IMR-90 (cell line): Measurements from ENCODE around the gene CHRM1. TPM values are rescaled to one million over a fixed set of nuclear protein-coding genes. Genes with fewer than 3 reads are reported as not detected.

Experiments
- ATAC-seq: fragments of 200-7000 bp; cut with Tn5 transposase; 2 replicates; pipeline ENCODE4 v1.9.1; 2020; ENCODE audit warnings: low read depth, mild to moderate bottlenecking, moderate library complexity
- BruUV-seq: library from RNA; stranded (reverse); fragments of 400-500 nt; replicated peaks from 2 replicates; lab custom pipeline; 2021; lab: Mats Ljungman, UMichigan
- CTCF ChIA-PET: fragments of 300-600 bp; formaldehyde crosslinking; extraction: SDS; loops from one replicate; lab custom pipeline; 2021; ENCODE audit warnings: antibody characterized with exemption; lab: Yijun Ruan, JAX
- POLR2A ChIA-PET: fragments of 300-600 bp; sonication (Branson Sonifier 250); formaldehyde crosslinking; loops from one replicate; lab custom pipeline; 2022; ENCODE audit warnings: antibody characterized with exemption; ENCODE audit not compliant: unreplicated experiment; lab: Charles Lee
- DNase-seq: peaks from one replicate; pipeline ENCODE4 v3.0.0; 2013
- H2AFZ ChIP-seq: replicated peaks from 2 replicates; pipeline ENCODE3; 2013; ENCODE audit warnings: low read length, mild to moderate bottlenecking; ENCODE audit not compliant: poor library complexity
- H2AK5ac ChIP-seq: 2 replicates; pipeline ENCODE4 v1.6.1; 2013; ENCODE audit warnings: low read depth, low read length, inconsistent platforms
- H2AK9ac ChIP-seq: replicated peaks from 2 replicates; pipeline ENCODE3; 2013; ENCODE audit warnings: mild to moderate bottlenecking, low read depth, low read length, moderate library complexity; ENCODE audit not compliant: poor library complexity
- H2BK120ac ChIP-seq: 2 replicates; pipeline ENCODE4 v1.6.1; 2013; ENCODE audit warnings: low read depth, low read length, inconsistent platforms
- H2BK15ac ChIP-seq: 3 replicates; pipeline ENCODE4 v1.6.1; 2013; ENCODE audit warnings: low read depth, low read length, inconsistent platforms
- H2BK20ac ChIP-seq: 2 replicates; pipeline ENCODE4 v1.6.1; 2013; ENCODE audit warnings: low read depth, mild to moderate bottlenecking, inconsistent platforms, low read length, moderate library complexity
- H2BK5ac ChIP-seq: 2 replicates; pipeline ENCODE4 v1.6.1; 2013; ENCODE audit warnings: mild to moderate bottlenecking, low read depth, low read length, inconsistent platforms; ENCODE audit not compliant: poor library complexity, severe bottlenecking
- H3K14ac ChIP-seq: replicated peaks from 2 replicates; pipeline ENCODE4 v1.6.1; 2013; ENCODE audit warnings: low read depth, low read length, inconsistent platforms
- H3K18ac ChIP-seq: 2 replicates; pipeline ENCODE4 v1.6.1; 2013; ENCODE audit warnings: low read depth, low read length, control low read depth
- H3K23ac ChIP-seq: 2 replicates; pipeline ENCODE4 v1.6.1; 2013; ENCODE audit warnings: low read depth, low read length, inconsistent platforms
- H3K27ac ChIP-seq: 2 replicates; pipeline ENCODE4 v1.5.1; 2013; ENCODE audit warnings: mild to moderate bottlenecking, control low read depth, low read length; ENCODE audit not compliant: insufficient read depth
- H3K27me3 ChIP-seq: 2 replicates; pipeline ENCODE4 v1.6.1; 2013; ENCODE audit warnings: low read length; ENCODE audit not compliant: control insufficient read depth, insufficient read depth
- H3K36me3 ChIP-seq: 2 replicates; pipeline ENCODE4 v1.6.1; 2013; ENCODE audit warnings: low read length, mixed read lengths; ENCODE audit not compliant: control insufficient read depth, insufficient read depth
- H3K4ac ChIP-seq: 2 replicates; pipeline ENCODE4 v1.6.1; 2013; ENCODE audit warnings: low read depth, low read length, inconsistent platforms
- H3K4me1 ChIP-seq: 2 replicates; pipeline ENCODE4 v1.6.1; 2013; ENCODE audit warnings: low read length, mixed read lengths; ENCODE audit not compliant: control insufficient read depth, insufficient read depth
- H3K4me2 ChIP-seq: 2 replicates; pipeline ENCODE4 v1.6.1; 2013; ENCODE audit warnings: low read depth, mild to moderate bottlenecking, control low read depth, low read length, moderate library complexity
- H3K4me3 ChIP-seq: 2 replicates; pipeline ENCODE4 v1.5.1; 2013; ENCODE audit warnings: low read depth, mild to moderate bottlenecking, control low read depth, low read length, moderate library complexity; ENCODE audit not compliant: insufficient read depth
- H3K56ac ChIP-seq: 2 replicates; pipeline ENCODE4 v1.6.1; 2013; ENCODE audit warnings: low read length, inconsistent platforms; ENCODE audit not compliant: insufficient read depth; ENCODE audit errors: extremely low read depth
- H3K79me1 ChIP-seq, 2 experiments: 2 replicates each; pipeline ENCODE4 v1.6.1; 2013; ENCODE audit warnings: low read length in 2 of 2, inconsistent platforms in 1 of 2, low read depth in 1 of 2
- H3K9ac ChIP-seq: 2 replicates; pipeline ENCODE4 v1.6.1; 2013; ENCODE audit warnings: low read depth, low read length, control low read depth
- H3K9me1 ChIP-seq: 2 replicates; pipeline ENCODE4 v1.6.1; 2013; ENCODE audit warnings: low read length, inconsistent platforms; ENCODE audit not compliant: insufficient read depth
- H3K9me3 ChIP-seq: 2 replicates; pipeline ENCODE4 v1.6.1; 2013; ENCODE audit warnings: low read length; ENCODE audit not compliant: control insufficient read depth, insufficient read depth
- H4K20me1 ChIP-seq: 2 replicates; pipeline ENCODE4 v1.6.1; 2013; ENCODE audit warnings: low read length, inconsistent platforms; ENCODE audit not compliant: insufficient read depth
- H4K5ac ChIP-seq: 2 replicates; pipeline ENCODE4 v1.6.1; 2013; ENCODE audit warnings: mild to moderate bottlenecking, low read depth, low read length, control low read depth
- H4K8ac ChIP-seq, 2 experiments: 2 replicates each; pipeline ENCODE4 v1.6.1; 2013; ENCODE audit warnings: low read depth in 2 of 2, low read length in 2 of 2, control low read depth in 1 of 2, inconsistent platforms in 1 of 2
- H4K91ac ChIP-seq: 2 replicates; pipeline ENCODE4 v1.6.1; 2013; ENCODE audit warnings: low read depth, low read length, inconsistent platforms; ENCODE audit not compliant: insufficient read depth
- POLR2A ChIP-seq: IDR thresholded peaks from 2 replicates; pipeline ENCODE4 v1.6.1; 2012; ENCODE audit warnings: mild to moderate bottlenecking, low read depth, low read length
- WGBS, 2 experiments: methylation state at CpG; one replicate each; pipeline versions ENCODE4 v1.1.5 to v1.1.7; 2013; ENCODE audit warnings: missing lambda C conversion rate in 2 of 2; ENCODE audit not compliant: insufficient read length in 1 of 2; ENCODE audit errors: extremely low coverage in 2 of 2; 5-methylcytosine and 5-hydroxymethylcytosine counted together
- dilution Hi-C: fragments of 300-500 bp; cut with HindIII; formaldehyde crosslinking; loops from one replicate; pipeline ENCODE4 v1.14.3; 2018; ENCODE audit warnings: low sequenced_read_pairs; ENCODE audit not compliant: unreplicated experiment
- in situ Hi-C: fragments of 300-500 bp; cut with MboI; formaldehyde crosslinking; loops from 3 replicates; pipeline ENCODE4 v1.14.3; 2019; ENCODE audit warnings: low sequenced_read_pairs, inconsistent platforms, mixed read lengths
- intact Hi-C: fragments of 100-400 bp; cut with micrococcal nuclease; formaldehyde crosslinking; loops from 2 replicates; pipeline ENCODE4 v1.10.0; 2022
- polyA plus RNA-seq, 3 experiments: library from polyadenylated mRNA; depleted of rRNA; stranded (reverse); fragments of >200 nt; gene quantifications; 2 replicates each; pipeline ENCODE4 v1.2.3, GENCODE V29; 2012; ENCODE audit warnings: low replicate concordance in 1 of 3
- total RNA-seq: library from RNA; depleted of rRNA; stranded (reverse); fragments of >200 nt; gene quantifications from 2 replicates; pipeline ENCODE4 v1.2.3, GENCODE V29; 2012

CHRM1 gene
- total and polyA plus RNA-seq, 2 of the 4 experiments (the other 2 are of a cell fraction): not detected

DNA sequence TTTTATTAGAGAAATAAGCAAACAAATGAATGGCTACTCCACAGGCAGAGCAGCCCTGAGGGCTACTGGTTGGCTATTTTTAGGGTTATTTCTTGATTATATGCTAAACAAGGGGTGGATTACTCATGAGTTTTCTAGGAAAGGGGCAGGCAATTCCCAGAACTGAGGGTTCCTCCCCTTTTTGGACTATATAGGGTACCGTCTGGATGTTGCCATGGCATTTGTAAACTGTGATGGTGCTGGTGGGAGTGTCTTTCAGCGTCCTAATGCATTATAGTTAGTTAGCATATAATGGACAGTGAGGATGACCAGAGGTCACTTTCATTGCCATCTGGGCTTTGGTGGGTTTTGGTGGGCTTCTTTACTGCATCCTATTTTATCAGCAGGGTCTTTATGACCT, 44.4 kb upstream of the CHRM1 start:
- Histone ChIP-seq H3K4me3 (no peak overlapping the region), H3K27me3 (no peaks in the 10 kb centered on the region; the same call in 1 of the 2 replicates), H3K4me1 (no peaks in the 10 kb centered on the region), H4K5ac (no peak overlapping the region), H3K56ac (no peak overlapping the region), H3K36me3 (no peaks in the 10 kb centered on the region), H3K9me1 (no peaks in the 10 kb centered on the region), H2AK9ac (no peak overlapping the region), H2BK20ac (no peak overlapping the region), H3K4ac (no peak overlapping the region), H3K27ac (no peak overlapping the region), H3K79me1 (no peaks in the 10 kb centered on the region), H2AK5ac (no peak overlapping the region), H3K9ac (no peak overlapping the region), H3K18ac (no peak overlapping the region), H3K23ac (no peak overlapping the region), H4K20me1 (no peaks in the 10 kb centered on the region), H4K91ac (no peak overlapping the region), H3K14ac (no peak overlapping the region), H2BK120ac (no peak overlapping the region), H2AFZ (no peak overlapping the region), H4K8ac (no peak overlapping the region), H2BK15ac (no peak overlapping the region), H3K4me2 (no peak overlapping the region), H3K9me3 (no peaks in the 10 kb centered on the region), H2BK5ac (no peak overlapping the region)
- BruUV-seq: no TSS peak
- WGBS, 2 experiments: no CpG with 5 or more reads among the region's 2 CpGs
- DNase-seq (no peak), ATAC-seq (no peak)
- intact Hi-C loops: no loop called here
- no peak for TF ChIP-seq POLR2A
- in situ Hi-C loops: no loop called here
- CTCF ChIA-PET: no interaction called here
- POLR2A ChIA-PET: no interaction called here
- dilution Hi-C loops: no loop called here
